A549 (cell line): Measurements from ENCODE around the gene GPR61. TPM values are rescaled to one million over a fixed set of nuclear protein-coding genes. Genes with fewer than 3 reads are reported as not detected.

Experiments used
- ATAC-seq, 2 experiments: fragments of 200-7000 bp in 1 of 2; fragments of >200 bp in 1 of 2; cut with Nextera tagmentation in 1 of 2; cut with Tn5 transposase in 1 of 2; 3 replicates each; pipeline versions ENCODE4 v1.8.0 to v1.9.1; 2018 to 2020; ENCODE audit warnings: mild to moderate bottlenecking in 1 of 2, moderate library complexity in 1 of 2
- CTCF ChIA-PET: fragments of 300-600 bp; sonication (Branson Sonifier 250); formaldehyde crosslinking; extraction: SDS; loops from one replicate; lab custom pipeline; 2021; ENCODE audit warnings: antibody characterized with exemption, inconsistent platforms; lab: Yijun Ruan, JAX
- POLR2A ChIA-PET: fragments of 350-600 bp; formaldehyde crosslinking; extraction: SDS; loops from one replicate; lab custom pipeline; 2021; ENCODE audit warnings: antibody characterized with exemption, inconsistent platforms; lab: Yijun Ruan, JAX
- DNase-seq, 2 experiments: peaks; one replicate each; pipeline versions ENCODE4 v3.0.0 to v3.0.0-alpha.2; 2011 to 2016; ENCODE audit warnings: low read depth in 1 of 2, low spot score in 1 of 2
- FAIRE-seq: peaks from 2 replicates; lab custom pipeline; 2011; peaks lifted over from hg19 to GRCh38; lab: Jason Lieb, UNC
- H3K27ac ChIP-seq, 2 experiments: fragments of >200 bp; sonication (Bioruptor Twin); formaldehyde crosslinking; 3 replicates each; pipeline ENCODE4 v1.5.1; 2016 to 2017
- H3K4me1 ChIP-seq: fragments of >200 bp; sonication (Bioruptor Twin); formaldehyde crosslinking; 3 replicates; pipeline ENCODE4 v1.6.1; 2016
- H3K4me2 ChIP-seq: fragments of >200 bp; sonication (Bioruptor Twin); formaldehyde crosslinking; 3 replicates; pipeline ENCODE4 v1.6.1; 2016
- H3K4me3 ChIP-seq: fragments of >200 bp; sonication (Bioruptor Twin); formaldehyde crosslinking; 3 replicates; pipeline ENCODE4 v1.5.1; 2016
- H3K9me3 ChIP-seq: fragments of >200 bp; sonication (Bioruptor Twin); formaldehyde crosslinking; 3 replicates; pipeline ENCODE4 v1.6.1; 2016
- BCL3 ChIP-seq: fragments of >200 bp; sonication (Bioruptor Twin); formaldehyde crosslinking; IDR thresholded peaks from 3 replicates; pipeline ENCODE4 v1.6.1; 2016
- CHD4 ChIP-seq: fragments of 200-600 bp; sonication (generic); IDR thresholded peaks from 2 replicates; pipeline ENCODE4 v1.6.1; 2016; ENCODE audit warnings: antibody characterized with exemption, mild to moderate bottlenecking, borderline replicate concordance
- CTCF ChIP-seq: fragments of >200 bp; sonication (Bioruptor Twin); formaldehyde crosslinking; IDR thresholded peaks from 3 replicates; pipeline ENCODE4 v1.5.1; 2016
- EHF ChIP-seq: fragments of 250-450 bp; sonication (Bioruptor Pico); IDR thresholded peaks from 2 replicates; pipeline ENCODE4 v1.5.0; 2020; ENCODE audit warnings: mild to moderate bottlenecking
- EHMT2 ChIP-seq: fragments of 200-600 bp; sonication (generic); IDR thresholded peaks from 2 replicates; pipeline ENCODE4 v1.6.1; 2016; ENCODE audit warnings: antibody characterized with exemption, low read depth, mild to moderate bottlenecking, moderate library complexity
- FOSB ChIP-seq: fragments of 250-450 bp; sonication (Bioruptor Pico); IDR thresholded peaks from 2 replicates; pipeline ENCODE4 v1.5.0; 2020; ENCODE audit warnings: mild to moderate bottlenecking, moderate library complexity
- GATA3 ChIP-seq: IDR thresholded peaks from 2 replicates; pipeline ENCODE4 v1.6.1; 2012; ENCODE audit warnings: borderline replicate concordance
- HOXA7 ChIP-seq: fragments of 250-450 bp; sonication (Bioruptor Pico); IDR thresholded peaks from 2 replicates; pipeline ENCODE4 v1.5.0; 2020; ENCODE audit warnings: mild to moderate bottlenecking, moderate library complexity
- JUNB ChIP-seq: fragments of >200 bp; sonication (Bioruptor Twin); formaldehyde crosslinking; IDR thresholded peaks from 2 replicates; pipeline ENCODE4 v1.6.1; 2016
- MAFK ChIP-seq: fragments of 450-650 bp; IDR thresholded peaks from 2 replicates; pipeline ENCODE4 v1.6.1; 2014; ENCODE audit not compliant: partially characterized antibody
- MAX ChIP-seq: IDR thresholded peaks from 2 replicates; pipeline ENCODE4 v1.6.1; 2012
- MYC ChIP-seq: IDR thresholded peaks from 2 replicates; pipeline ENCODE4 v1.6.1; 2012; ENCODE audit warnings: mild to moderate bottlenecking, inconsistent platforms, low read length, improper control_type of control experiment, borderline replicate concordance
- NFE2L2 ChIP-seq: fragments of 150-350 bp; conservative IDR thresholded peaks from 2 replicates; pipeline ENCODE4 v1.6.1; 2014; ENCODE audit warnings: low read length
- PBX3 ChIP-seq: IDR thresholded peaks from 2 replicates; pipeline ENCODE4 v1.6.1; 2012
- RARB ChIP-seq: fragments of 250-450 bp; sonication (Bioruptor Pico); IDR thresholded peaks from 2 replicates; pipeline ENCODE4 v1.8.0; 2021; ENCODE audit warnings: mild to moderate bottlenecking, moderate library complexity
- RCOR1 ChIP-seq: fragments of 150-350 bp; IDR thresholded peaks from 2 replicates; pipeline ENCODE4 v1.6.1; 2014; ENCODE audit warnings: antibody characterized with exemption, low read length, low read depth
- REST ChIP-seq: fragments of 200-600 bp; sonication (generic); IDR thresholded peaks from 2 replicates; pipeline ENCODE4 v1.6.1; 2016; ENCODE audit warnings: antibody characterized with exemption, mild to moderate bottlenecking, moderate library complexity
- RFX5 ChIP-seq: fragments of 450-650 bp; IDR thresholded peaks from 2 replicates; pipeline ENCODE4 v1.7.1; 2014; ENCODE audit warnings: antibody characterized with exemption, mild to moderate bottlenecking, moderate library complexity
- SREBF2 ChIP-seq: fragments of 450-650 bp; IDR thresholded peaks from 2 replicates; pipeline ENCODE4 v1.6.1; 2014; ENCODE audit warnings: mild to moderate bottlenecking, moderate library complexity
- TP53 ChIP-seq: fragments of 250-450 bp; sonication (Bioruptor Pico); IDR thresholded peaks from 2 replicates; pipeline ENCODE4 v1.5.0; 2021; ENCODE audit warnings: mild to moderate bottlenecking, moderate library complexity
- ZNF302 ChIP-seq: fragments of 250-450 bp; sonication (Bioruptor Pico); IDR thresholded peaks from 2 replicates; pipeline ENCODE4 v1.9.0; 2021; ENCODE audit warnings: inconsistent platforms, mild to moderate bottlenecking, moderate library complexity
- ZSCAN20 ChIP-seq: fragments of 250-450 bp; sonication (Bioruptor Pico); IDR thresholded peaks from 2 replicates; pipeline ENCODE4 v1.8.0; 2022; ENCODE audit warnings: mild to moderate bottlenecking, moderate library complexity
- WGBS: methylation state at CpG from one replicate; pipeline ENCODE4 v1.1.6; 2017; ENCODE audit errors: missing lambda C conversion rate; 5-methylcytosine and 5-hydroxymethylcytosine counted together
- polyA plus RNA-seq, 4 experiments: library from polyadenylated mRNA; depleted of rRNA in 3 of 4; stranded (reverse); fragments of >200 nt; fragmentation: RNase III in 1 of 4; extraction: RNeasy Plus Mini Kit Qiagen cat#74134 plus additional on column Dnase treatment in 1 of 4; gene quantifications; 2 replicates in 3 of 4; 3 replicates in 1 of 4; pipeline ENCODE4 v1.2.3, GENCODE V29; 2011 to 2017

GPR61 gene
- polyA plus RNA-seq, 2 of the 4 experiments (the other 2 are of a cell fraction), result 0.14 TPM; not detected in 1

- ATAC-seq (no peak), FAIRE-seq (no peak), DNase-seq (no peak)
- no peak for TF ChIP-seq JUNB
- TF ChIP-seq EHF (CRISPR knock-in tag), result no peak
- no peak for TF ChIP-seq RARB (CRISPR knock-in tag)
- no peak for TF ChIP-seq MYC
- no peak for TF ChIP-seq MAFK
- TF ChIP-seq HOXA7 (CRISPR knock-in tag), result no peak
- TF ChIP-seq GATA3, result no peak
- TF ChIP-seq RCOR1, result no peak
- Histone ChIP-seq H3K9me3 (no peaks in the 10 kb centered on the region), H3K27ac (no peak overlapping the region), H3K4me1 (no peaks in the 10 kb centered on the region), H3K4me3 (no peak overlapping the region), H3K4me2 (no peak overlapping the region)
- POLR2A ChIA-PET, result no interaction called here
- CTCF ChIA-PET, result no interaction called here
- WGBS, result 36% methylated on average over 1 of the region's 1 CpG
These were observed 45.1 kb downstream of the GPR61 start for GRCh38 chr1:109584766-109585165.

- DNase-seq (no peak), FAIRE-seq (no peak), ATAC-seq (no peak)
- POLR2A ChIA-PET, result no interaction called here
- WGBS, result 93% methylated on average over 3 of the region's 3 CpGs
- Histone ChIP-seq H3K4me3 (no peak overlapping the region), H3K4me1 (no peaks in the 10 kb centered on the region), H3K9me3 (no peaks in the 10 kb centered on the region), H3K4me2 (no peak overlapping the region)
- CTCF ChIA-PET, result no interaction called here
- no peak for TF ChIP-seq SREBF2
- no peak for TF ChIP-seq RFX5
- TF ChIP-seq ZSCAN20, result no peak
- no peak for TF ChIP-seq FOSB (CRISPR knock-in tag)
- no peak for TF ChIP-seq BCL3
- no peak for TF ChIP-seq NFE2L2
- TF ChIP-seq CHD4, result no peak
- no peak for TF ChIP-seq TP53
- TF ChIP-seq, all 56 proteins: peak for 0
- no peak overlapping the region for H3K27ac ChIP-seq
These were observed 46.4 kb downstream of the GPR61 start for GRCh38 chr1:109586055-109586454.

GRCh38 chr1:109589177-109589576 lies 49.5 kb downstream of the GPR61 start:
- Histone ChIP-seq H3K4me2 (no peak overlapping the region), H3K4me1 (no peaks in the 10 kb centered on the region), H3K27ac (no peak overlapping the region), H3K4me3 (no peak overlapping the region), H3K9me3 (no peaks in the 10 kb centered on the region)
- ATAC-seq, result no peak
- 90% methylated on average over 3 of the region's 3 CpGs for whole genome bisulfite sequencing
- ChIA-PET POLR2A (no interaction called here), CTCF (no interaction called here)
- no peak for DNase-seq
- no peak for FAIRE-seq
- TF ChIP-seq MAX (no peak), ZNF302 (CRISPR knock-in tag) (no peak), CTCF (no peak), REST (no peak), EHMT2 (no peak), PBX3 (no peak)
- TF ChIP-seq, all 56 proteins: peak for 0
